ENCODE results near the gene MAP7.

The MAP7 gene

GRCh38 chr6:136553166-136553787, 3.1 kb upstream of the MAP7 start:
- H3K36me3 ChIP-seq (ENCODE audit: control insufficient read depth, insufficient read depth, low read length): no peaks in the 10 kb centered on the region
- H3K4me1 ChIP-seq (ENCODE audit: control insufficient read depth, insufficient read depth, low read length): peaks cover 2% of the 10 kb centered on the region
- no peaks in the 10 kb centered on the region for H3K27me3 ChIP-seq (ENCODE audit: control insufficient read depth, insufficient read depth, low read length)
- no peak overlapping the region for H3K9ac ChIP-seq (ENCODE audit: low read length)
- H3K27ac ChIP-seq (ENCODE audit: low read depth, low read length): no peak overlapping the region
- no peak overlapping the region for H3K4me3 ChIP-seq (ENCODE audit: low read length)

GRCh38 chr6:136552054-136552453, 1.8 kb upstream of the MAP7 start:
- H3K27me3 ChIP-seq (ENCODE audit: control insufficient read depth, insufficient read depth, low read length): no peaks in the 10 kb centered on the region
- H3K9ac ChIP-seq (ENCODE audit: low read length): no peak overlapping the region
- no peak overlapping the region for H3K27ac ChIP-seq (ENCODE audit: low read depth, low read length)
- H3K4me1 ChIP-seq (ENCODE audit: control insufficient read depth, insufficient read depth, low read length): peaks cover 2% of the 10 kb centered on the region
- no peak overlapping the region for H3K4me3 ChIP-seq (ENCODE audit: low read length)
- no peaks in the 10 kb centered on the region for H3K36me3 ChIP-seq (ENCODE audit: control insufficient read depth, insufficient read depth, low read length)

- no peak overlapping the region for H3K27ac ChIP-seq (ENCODE audit: low read depth, low read length)
Observed at GRCh38 chr6:136551103-136551502, 881 bp upstream of the MAP7 start.

GRCh38 chr6:136550045-136550329, 235 bp downstream of the MAP7 start:
- Histone ChIP-seq H3K4me1 (ENCODE audit: control insufficient read depth, insufficient read depth, low read length) (peaks cover 2% of the 10 kb centered on the region), H3K9ac (ENCODE audit: low read length) (peak overlapping the region; percentile 5), H3K27ac (ENCODE audit: low read depth, low read length) (no peak overlapping the region), H3K4me3 (ENCODE audit: low read length) (peak overlapping the region; percentile 75), H3K36me3 (ENCODE audit: control insufficient read depth, insufficient read depth, low read length) (no peaks in the 10 kb centered on the region), H3K27me3 (ENCODE audit: control insufficient read depth, insufficient read depth, low read length) (no peaks in the 10 kb centered on the region)

More at GRCh38 chr6:136551103-136551502, 881 bp upstream of the MAP7 start:
- H3K4me3 ChIP-seq (ENCODE audit: low read length): peak overlapping the region; percentile 75
- H3K36me3 ChIP-seq (ENCODE audit: control insufficient read depth, insufficient read depth, low read length): no peaks in the 10 kb centered on the region
- H3K9ac ChIP-seq (ENCODE audit: low read length): no peak overlapping the region
- H3K4me1 ChIP-seq (ENCODE audit: control insufficient read depth, insufficient read depth, low read length): peaks cover 2% of the 10 kb centered on the region
- H3K27me3 ChIP-seq (ENCODE audit: control insufficient read depth, insufficient read depth, low read length): no peaks in the 10 kb centered on the region

GRCh38 chr6:136549300-136550044, 750 bp downstream of the MAP7 start:
- Histone ChIP-seq H3K4me3 (ENCODE audit: low read length) (peak overlapping the region; percentile 75), H3K36me3 (ENCODE audit: control insufficient read depth, insufficient read depth, low read length) (no peaks in the 10 kb centered on the region), H3K27me3 (ENCODE audit: control insufficient read depth, insufficient read depth, low read length) (no peaks in the 10 kb centered on the region), H3K9ac (ENCODE audit: low read length) (peak overlapping the region; percentile 5), H3K4me1 (ENCODE audit: control insufficient read depth, insufficient read depth, low read length) (peaks cover 2% of the 10 kb centered on the region), H3K27ac (ENCODE audit: low read depth, low read length) (no peak overlapping the region)

GRCh38 chr6:136548582-136549299, 1.5 kb downstream of the MAP7 start:
- Histone ChIP-seq H3K4me1 (ENCODE audit: control insufficient read depth, insufficient read depth, low read length) (peaks cover 2% of the 10 kb centered on the region), H3K9ac (ENCODE audit: low read length) (no peak overlapping the region), H3K27me3 (ENCODE audit: control insufficient read depth, insufficient read depth, low read length) (no peaks in the 10 kb centered on the region), H3K4me3 (ENCODE audit: low read length) (peak overlapping the region; percentile 75), H3K36me3 (ENCODE audit: control insufficient read depth, insufficient read depth, low read length) (no peaks in the 10 kb centered on the region), H3K27ac (ENCODE audit: low read depth, low read length) (no peak overlapping the region)

- H3K4me1 ChIP-seq (ENCODE audit: control insufficient read depth, insufficient read depth, low read length): peaks cover 2% of the 10 kb centered on the region
- no peak overlapping the region for H3K27ac ChIP-seq (ENCODE audit: low read depth, low read length)
- no peak overlapping the region for H3K4me3 ChIP-seq (ENCODE audit: low read length)
- no peaks in the 10 kb centered on the region for H3K27me3 ChIP-seq (ENCODE audit: control insufficient read depth, insufficient read depth, low read length)
- H3K9ac ChIP-seq (ENCODE audit: low read length): no peak overlapping the region
- no peaks in the 10 kb centered on the region for H3K36me3 ChIP-seq (ENCODE audit: control insufficient read depth, insufficient read depth, low read length)
Observed at GRCh38 chr6:136547871-136548270, 2.4 kb downstream of the MAP7 start.

- peak overlapping the region; percentile 12 for H3K4me3 ChIP-seq (ENCODE audit: low read length)
- no peaks in the 10 kb centered on the region for H3K27me3 ChIP-seq (ENCODE audit: control insufficient read depth, insufficient read depth, low read length)
- no peak overlapping the region for H3K9ac ChIP-seq (ENCODE audit: low read length)
- H3K4me1 ChIP-seq (ENCODE audit: control insufficient read depth, insufficient read depth, low read length): peaks cover 2% of the 10 kb centered on the region
- no peak overlapping the region for H3K27ac ChIP-seq (ENCODE audit: low read depth, low read length)
- H3K36me3 ChIP-seq (ENCODE audit: control insufficient read depth, insufficient read depth, low read length): no peaks in the 10 kb centered on the region
Observed at GRCh38 chr6:136547336-136547735, 2.9 kb downstream of the MAP7 start.

GRCh38 chr6:136546331-136546730, 3.9 kb downstream of the MAP7 start:
- H3K9ac ChIP-seq (ENCODE audit: low read length): no peak overlapping the region
- H3K36me3 ChIP-seq (ENCODE audit: control insufficient read depth, insufficient read depth, low read length): no peaks in the 10 kb centered on the region
- H3K27ac ChIP-seq (ENCODE audit: low read depth, low read length): no peak overlapping the region
- H3K27me3 ChIP-seq (ENCODE audit: control insufficient read depth, insufficient read depth, low read length): no peaks in the 10 kb centered on the region
- peaks cover 2% of the 10 kb centered on the region for H3K4me1 ChIP-seq (ENCODE audit: control insufficient read depth, insufficient read depth, low read length)
- H3K4me3 ChIP-seq (ENCODE audit: low read length): no peak overlapping the region

GRCh38 chr6:136544326-136544725, 5.9 kb downstream of the MAP7 start:
- Histone ChIP-seq H3K27me3 (ENCODE audit: control insufficient read depth, insufficient read depth, low read length) (no peaks in the 10 kb centered on the region), H3K4me3 (ENCODE audit: low read length) (no peak overlapping the region), H3K27ac (ENCODE audit: low read depth, low read length) (no peak overlapping the region), H3K4me1 (ENCODE audit: control insufficient read depth, insufficient read depth, low read length) (no peaks in the 10 kb centered on the region), H3K36me3 (ENCODE audit: control insufficient read depth, insufficient read depth, low read length) (no peaks in the 10 kb centered on the region), H3K9ac (ENCODE audit: low read length) (no peak overlapping the region)

GRCh38 chr6:136541395-136541794, 8.8 kb downstream of the MAP7 start:
- H3K27ac ChIP-seq (ENCODE audit: low read depth, low read length): no peak overlapping the region
- no peaks in the 10 kb centered on the region for H3K4me1 ChIP-seq (ENCODE audit: control insufficient read depth, insufficient read depth, low read length)
- no peak overlapping the region for H3K4me3 ChIP-seq (ENCODE audit: low read length)
- no peak overlapping the region for H3K9ac ChIP-seq (ENCODE audit: low read length)
- no peaks in the 10 kb centered on the region for H3K27me3 ChIP-seq (ENCODE audit: control insufficient read depth, insufficient read depth, low read length)
- H3K36me3 ChIP-seq (ENCODE audit: control insufficient read depth, insufficient read depth, low read length): no peaks in the 10 kb centered on the region

- no peaks in the 10 kb centered on the region for H3K4me1 ChIP-seq (ENCODE audit: control insufficient read depth, insufficient read depth, low read length)
- no peak overlapping the region for H3K9ac ChIP-seq (ENCODE audit: low read length)
- H3K27ac ChIP-seq (ENCODE audit: low read depth, low read length): no peak overlapping the region
- no peaks in the 10 kb centered on the region for H3K27me3 ChIP-seq (ENCODE audit: control insufficient read depth, insufficient read depth, low read length)
- H3K4me3 ChIP-seq (ENCODE audit: low read length): no peak overlapping the region
- no peaks in the 10 kb centered on the region for H3K36me3 ChIP-seq (ENCODE audit: control insufficient read depth, insufficient read depth, low read length)
Observed at GRCh38 chr6:136539967-136540652, 10.1 kb downstream of the MAP7 start.

All from rectal smooth muscle tissue (tissue), 1 donor.